SJSA1 (cell line): Measurements from ENCODE around the gene ADAMTS6. TPM values are rescaled to one million over a fixed set of nuclear protein-coding genes. Genes with fewer than 3 reads are reported as not detected.

ENCODE experiments used
- DNase-seq, 2 experiments: peaks; one replicate each; pipeline ENCODE4 v3.0.0-alpha.2; 2015 to 2020; ENCODE audit warnings: low spot score in 2 of 2, low read depth in 1 of 2
- H3K27ac ChIP-seq: fragments of 250-450 bp; sonication (Bioruptor Pico); 2 replicates; pipeline ENCODE4 v1.5.1; 2020; ENCODE audit warnings: mild to moderate bottlenecking, moderate library complexity
- H3K27me3 ChIP-seq: fragments of 250-450 bp; sonication (Bioruptor Pico); replicated peaks from 2 replicates; pipeline ENCODE4 v1.5.1; 2020; ENCODE audit warnings: mild to moderate bottlenecking, moderate library complexity
- H3K36me3 ChIP-seq: fragments of 250-450 bp; sonication (Bioruptor Pico); 2 replicates; pipeline ENCODE4 v1.5.1; 2020; ENCODE audit warnings: mild to moderate bottlenecking
- H3K4me1 ChIP-seq: fragments of 250-450 bp; sonication (Bioruptor Pico); replicated peaks from 2 replicates; pipeline ENCODE4 v1.6.1; 2021; ENCODE audit warnings: mild to moderate bottlenecking
- H3K4me3 ChIP-seq: fragments of 250-450 bp; sonication (Bioruptor Pico); 2 replicates; pipeline ENCODE4 v1.5.1; 2020; ENCODE audit warnings: mild to moderate bottlenecking
- H3K9me3 ChIP-seq: fragments of 250-450 bp; sonication (Bioruptor Pico); replicated peaks from 2 replicates; pipeline ENCODE4 v1.5.1; 2020; ENCODE audit warnings: mild to moderate bottlenecking
- total RNA-seq: library from RNA; depleted of rRNA; stranded (reverse); fragments of >200 nt; shearing (Covaris generic); gene quantifications from 2 replicates; pipeline ENCODE4 v1.2.3, GENCODE V29; 2014

Gene ADAMTS6
- total RNA-seq, 1 experiment from 2014 or later = 4.1 TPM

DNA sequence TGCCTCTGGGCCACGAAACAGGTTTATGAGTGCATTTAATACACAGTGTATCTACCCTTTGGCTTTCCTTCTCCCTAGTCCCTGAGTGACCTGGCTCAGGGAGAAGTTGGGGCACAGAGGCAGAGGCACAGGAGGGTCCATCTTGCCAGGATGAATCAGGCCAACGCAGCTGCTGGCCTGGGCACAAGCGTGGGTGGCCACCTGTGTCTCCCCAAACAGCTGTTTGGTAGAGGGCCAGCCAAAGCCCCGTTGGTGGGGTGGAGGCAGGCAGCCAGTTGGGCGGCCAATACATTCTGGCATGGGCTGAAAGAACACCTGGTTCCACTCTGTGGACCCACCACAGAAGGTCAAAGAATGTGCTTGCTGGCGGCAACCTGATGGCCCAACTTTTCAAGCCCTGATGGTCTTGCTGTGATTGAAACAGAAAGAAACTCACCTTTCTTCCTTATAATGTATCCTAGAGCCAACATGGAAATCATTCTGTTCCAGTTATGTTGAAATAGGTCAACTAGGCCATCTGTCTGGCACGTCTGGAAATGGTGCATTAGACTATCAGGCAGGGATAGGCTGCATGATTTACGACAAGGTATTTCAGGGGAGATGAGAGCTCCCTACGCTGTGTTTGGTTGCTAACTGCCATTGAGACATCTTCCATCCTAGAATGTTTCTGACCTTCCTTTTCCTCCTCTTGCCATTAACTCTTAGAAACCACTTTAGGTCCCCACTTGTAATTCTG, 337.4 kb downstream of the ADAMTS6 start:
- peaks cover 30% of the 10 kb centered on the region for H3K4me1 ChIP-seq
- H3K9me3 ChIP-seq = no peaks in the 10 kb centered on the region
- no peak overlapping the region for H3K27ac ChIP-seq
- H3K4me3 ChIP-seq = no peak overlapping the region
- H3K27me3 ChIP-seq = no peaks in the 10 kb centered on the region
- no peak for DNase-seq
- no peaks in the 10 kb centered on the region for H3K36me3 ChIP-seq

DNA sequence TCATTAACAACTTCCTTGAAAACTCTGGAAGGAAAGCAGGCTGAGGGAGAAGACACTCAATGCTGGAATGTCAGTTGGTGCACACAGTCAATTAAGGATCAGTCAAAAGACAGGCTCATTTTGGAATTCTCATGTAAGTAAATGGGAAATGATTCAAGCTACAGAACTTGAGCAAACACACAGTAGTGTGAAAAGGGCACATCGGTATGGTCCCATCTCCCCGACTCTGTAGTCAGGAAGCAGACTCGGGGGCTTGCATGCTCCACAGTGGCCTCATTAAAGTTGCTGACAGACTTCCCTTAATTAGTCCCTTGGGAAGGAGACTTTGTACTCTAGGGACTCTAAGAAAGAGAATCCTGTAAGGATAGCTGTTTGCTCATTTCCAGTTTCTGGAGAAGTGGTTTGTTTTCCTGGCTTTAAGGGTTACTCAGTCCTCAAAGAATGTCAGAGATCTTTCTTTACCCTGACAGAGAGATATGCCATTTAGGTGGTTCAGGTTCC, 339.2 kb downstream of the ADAMTS6 start:
- no peaks in the 10 kb centered on the region for H3K27me3 ChIP-seq
- H3K9me3 ChIP-seq = no peaks in the 10 kb centered on the region
- H3K4me1 ChIP-seq = peaks cover 30% of the 10 kb centered on the region
- peak overlapping the region; percentile 71 for H3K27ac ChIP-seq
- peak in 1 of 2 experiments; percentile 79 for DNase-seq
- no peak overlapping the region for H3K4me3 ChIP-seq
- no peaks in the 10 kb centered on the region for H3K36me3 ChIP-seq

DNA sequence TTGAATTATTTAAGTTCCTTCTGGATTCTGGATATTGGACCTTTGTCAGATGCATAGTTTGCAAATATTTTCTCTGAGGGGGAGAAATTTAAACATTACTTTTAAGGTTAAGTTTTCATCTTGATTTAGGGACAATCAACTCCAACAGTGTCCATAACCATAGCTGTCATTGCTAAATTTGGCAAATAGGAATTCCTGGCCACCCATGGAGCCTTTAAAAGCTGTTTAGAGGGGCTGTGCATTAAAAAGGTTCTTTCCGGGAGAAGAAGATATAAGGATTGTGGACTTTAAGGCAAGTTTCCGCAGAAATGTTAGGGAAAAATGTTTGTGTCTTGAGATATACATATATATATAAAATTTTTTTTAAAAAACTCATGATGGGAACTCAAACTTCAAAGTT, 339.7 kb downstream of the ADAMTS6 start:
- H3K27ac ChIP-seq = peak overlapping the region; percentile 71
- H3K27me3 ChIP-seq = no peaks in the 10 kb centered on the region
- H3K4me3 ChIP-seq = no peak overlapping the region
- DNase-seq = peak in 1 of 2 experiments; percentile 55
- no peaks in the 10 kb centered on the region for H3K36me3 ChIP-seq
- H3K4me1 ChIP-seq = peaks cover 30% of the 10 kb centered on the region
- H3K9me3 ChIP-seq = no peaks in the 10 kb centered on the region

- no peak for DNase-seq
- Histone ChIP-seq H3K4me1 (peaks cover 30% of the 10 kb centered on the region), H3K9me3 (no peaks in the 10 kb centered on the region), H3K27ac (no peak overlapping the region; the same call in 1 of the 2 replicates), H3K27me3 (no peaks in the 10 kb centered on the region), H3K4me3 (no peak overlapping the region), H3K36me3 (no peaks in the 10 kb centered on the region)
Measured at GRCh38 chr5:65141493-65141892, 340.2 kb downstream of the ADAMTS6 start.

DNA sequence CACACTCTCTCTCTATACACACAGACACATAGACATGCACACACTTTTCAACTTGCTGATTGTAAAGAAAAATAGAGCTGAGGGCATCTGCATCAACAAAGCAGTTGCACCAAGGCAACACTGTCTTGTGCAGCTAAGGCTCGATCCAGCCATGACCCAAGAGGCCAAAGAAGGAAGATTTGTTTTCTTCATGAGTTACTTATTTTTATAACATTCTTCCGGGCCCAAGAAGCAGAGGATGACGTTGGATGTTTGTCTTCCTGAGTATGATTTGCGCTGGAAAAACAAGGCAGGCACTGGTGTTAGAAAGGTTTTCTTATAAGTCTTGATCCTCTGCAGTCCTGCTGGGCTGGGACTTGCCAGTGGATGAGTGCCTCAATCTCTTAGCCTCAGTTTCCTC, 344.1 kb downstream of the ADAMTS6 start:
- H3K36me3 ChIP-seq = no peaks in the 10 kb centered on the region
- H3K27ac ChIP-seq = no peak overlapping the region
- H3K4me1 ChIP-seq = peaks cover 19% of the 10 kb centered on the region
- H3K9me3 ChIP-seq = no peaks in the 10 kb centered on the region
- H3K4me3 ChIP-seq = no peak overlapping the region
- DNase-seq = no peak
- H3K27me3 ChIP-seq = no peaks in the 10 kb centered on the region

- Histone ChIP-seq H3K27me3 (no peaks in the 10 kb centered on the region), H3K27ac (no peak overlapping the region), H3K4me3 (no peak overlapping the region), H3K36me3 (no peaks in the 10 kb centered on the region), H3K4me1 (peaks cover under 1% of the 10 kb centered on the region), H3K9me3 (no peaks in the 10 kb centered on the region)
- no peak for DNase-seq
Measured at GRCh38 chr5:65133477-65134110, 348.1 kb downstream of the ADAMTS6 start.

DNA sequence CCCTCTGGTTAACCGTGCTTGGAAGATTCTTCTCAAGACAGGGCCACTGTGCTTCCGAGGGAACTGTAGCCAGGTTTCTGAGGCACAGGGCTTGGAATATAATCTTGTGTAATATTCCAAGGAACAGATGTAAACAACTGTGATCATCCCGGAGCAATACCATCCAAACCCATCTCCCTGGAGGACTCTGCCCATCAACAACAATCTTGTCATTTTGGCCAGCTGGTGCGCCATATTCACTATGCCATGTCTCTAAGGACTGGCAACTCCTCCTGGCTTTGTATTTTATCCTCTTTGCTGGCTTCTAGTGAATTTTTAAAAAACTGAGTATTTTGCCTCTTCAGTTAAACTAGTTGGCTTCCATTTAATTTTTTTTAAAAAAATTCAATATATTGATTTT, 349.3 kb downstream of the ADAMTS6 start:
- H3K27me3 ChIP-seq = no peaks in the 10 kb centered on the region
- no peak overlapping the region for H3K27ac ChIP-seq
- no peak overlapping the region for H3K4me3 ChIP-seq
- no peak for DNase-seq
- H3K9me3 ChIP-seq = no peaks in the 10 kb centered on the region
- H3K4me1 ChIP-seq = peaks cover 12% of the 10 kb centered on the region
- no peaks in the 10 kb centered on the region for H3K36me3 ChIP-seq

DNA sequence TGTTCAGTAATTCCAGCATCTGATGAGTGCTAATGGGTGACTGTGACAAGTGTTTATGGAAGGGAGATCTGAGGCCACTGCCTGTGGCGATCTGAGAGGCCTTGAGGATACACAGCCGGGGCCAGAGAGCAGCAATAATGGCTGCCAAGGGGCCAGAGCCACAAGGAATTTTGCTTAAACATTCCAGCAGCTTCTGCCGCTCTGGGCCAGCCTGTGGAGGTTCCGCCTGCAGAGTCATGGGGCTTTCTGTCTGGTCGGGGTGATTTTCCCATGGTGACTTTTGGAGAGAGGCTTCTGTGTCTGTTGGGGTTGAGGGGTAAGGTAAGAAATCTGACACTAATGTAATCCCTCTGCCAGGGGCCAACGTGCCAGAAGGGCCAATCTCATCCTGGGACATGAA, 353.5 kb downstream of the ADAMTS6 start:
- DNase-seq = no peak

GRCh38 chr5:65127161-65127901, 354.4 kb downstream of the ADAMTS6 start:
- peak overlapping the region; percentile 70 for H3K27ac ChIP-seq
- peaks cover 30% of the 10 kb centered on the region for H3K4me1 ChIP-seq
- DNase-seq = peak in 1 of 2 experiments; percentile 83
- H3K9me3 ChIP-seq = no peaks in the 10 kb centered on the region
- H3K4me3 ChIP-seq = no peak overlapping the region
- H3K27me3 ChIP-seq = no peaks in the 10 kb centered on the region
- no peaks in the 10 kb centered on the region for H3K36me3 ChIP-seq

More for the DNA sequence above, 353.5 kb downstream of the ADAMTS6 start:
- Histone ChIP-seq H3K27ac (peak overlapping the region; percentile 70), H3K4me1 (peaks cover 30% of the 10 kb centered on the region), H3K9me3 (no peaks in the 10 kb centered on the region), H3K36me3 (no peaks in the 10 kb centered on the region), H3K4me3 (no peak overlapping the region), H3K27me3 (no peaks in the 10 kb centered on the region)

- H3K4me3 ChIP-seq = no peak overlapping the region
- peak overlapping the region; percentile 70 for H3K27ac ChIP-seq
- H3K36me3 ChIP-seq = no peaks in the 10 kb centered on the region
- H3K4me1 ChIP-seq = peaks cover 30% of the 10 kb centered on the region
- no peaks in the 10 kb centered on the region for H3K27me3 ChIP-seq
- 0 out of 2 replicates have a peak, but pooled peaks cover 2% of the 10 kb centered on the region for H3K9me3 ChIP-seq
- DNase-seq = peak in 1 of 2 experiments; percentile 18
Measured at GRCh38 chr5:65126542-65127069, 355.1 kb downstream of the ADAMTS6 start.

GRCh38 chr5:65125591-65126541, 355.9 kb downstream of the ADAMTS6 start:
- no peaks in the 10 kb centered on the region for H3K27me3 ChIP-seq
- 0 out of 2 replicates have a peak, but pooled peaks cover 2% of the 10 kb centered on the region for H3K9me3 ChIP-seq
- 0 out of 2 replicates have a peak overlapping the region, but pooled peaks have one; percentile 70 for H3K27ac ChIP-seq
- no peak overlapping the region for H3K4me3 ChIP-seq
- peak in 1 of 2 experiments; percentile 15 for DNase-seq
- H3K36me3 ChIP-seq = no peaks in the 10 kb centered on the region
- H3K4me1 ChIP-seq = peaks cover 30% of the 10 kb centered on the region

GRCh38 chr5:65121880-65122436, 359.8 kb downstream of the ADAMTS6 start:
- no peak overlapping the region for H3K27ac ChIP-seq
- H3K9me3 ChIP-seq = 0 out of 2 replicates have a peak, but pooled peaks cover 2% of the 10 kb centered on the region

More at GRCh38 chr5:65121880-65122436, 359.8 kb downstream of the ADAMTS6 start:
- Histone ChIP-seq H3K36me3 (no peaks in the 10 kb centered on the region), H3K4me1 (peaks cover 14% of the 10 kb centered on the region), H3K27me3 (no peaks in the 10 kb centered on the region), H3K4me3 (no peak overlapping the region)
- DNase-seq = no peak
